Endodermal cell (in vitro differentiated cells): Measurements from ENCODE around the gene GPR161. TPM values are rescaled to one million over a fixed set of nuclear protein-coding genes. Genes with fewer than 3 reads are reported as not detected.
"Not testable (repeated sequence)": the region's sequence is repeated elsewhere in the genome, so short reads cannot be mapped to it uniquely, and the experiment has no call there.

Experiments
- DNase-seq: peaks from one replicate; pipeline ENCODE4 v3.0.0-alpha.2; 2017
- H3K27ac ChIP-seq: 2 replicates; pipeline ENCODE4 v1.5.1; 2013; ENCODE audit warnings: mild to moderate bottlenecking, low read depth, low read length, moderate library complexity
- H3K27me3 ChIP-seq: 2 replicates; pipeline ENCODE4 v1.6.1; 2013; ENCODE audit warnings: mild to moderate bottlenecking, low read length, moderate library complexity; ENCODE audit not compliant: insufficient read depth, control insufficient read depth, poor library complexity, severe bottlenecking
- H3K36me3 ChIP-seq: 2 replicates; pipeline ENCODE4 v1.7.0; 2013; ENCODE audit warnings: mild to moderate bottlenecking, low read length, moderate library complexity; ENCODE audit not compliant: control insufficient read depth, insufficient read depth
- H3K4me1 ChIP-seq: one replicate; pipeline ENCODE4 v1.7.0; 2013; ENCODE audit warnings: low read length; ENCODE audit not compliant: control insufficient read depth, insufficient read depth
- H3K4me3 ChIP-seq: 2 replicates; pipeline ENCODE4 v1.5.1; 2013; ENCODE audit warnings: mild to moderate bottlenecking, low read length, moderate library complexity
- H3K9ac ChIP-seq: 2 replicates; pipeline ENCODE4 v1.6.1; 2013; ENCODE audit warnings: mild to moderate bottlenecking, low read length, moderate library complexity; ENCODE audit not compliant: poor library complexity, severe bottlenecking; ENCODE audit errors: extremely low read depth
- H3K9me3 ChIP-seq: 2 replicates; pipeline ENCODE4 v1.6.1; 2013; ENCODE audit warnings: mild to moderate bottlenecking, low read length, moderate library complexity; ENCODE audit not compliant: control insufficient read depth
- H3K27ac Mint-ChIP-seq: 2 replicates; pipeline ENCODE4 v1.8.0; 2020; ENCODE audit warnings: mixed read lengths
- H3K27me3 Mint-ChIP-seq: 2 replicates; pipeline ENCODE4 v1.8.0; 2021; ENCODE audit warnings: mild to moderate bottlenecking, mixed read lengths; ENCODE audit not compliant: insufficient read depth
- H3K36me3 Mint-ChIP-seq: 2 replicates; pipeline ENCODE4 v1.8.0; 2020; ENCODE audit warnings: low read depth, mixed read lengths
- H3K4me1 Mint-ChIP-seq: 2 replicates; pipeline ENCODE4 v1.8.0; 2020; ENCODE audit warnings: mixed read lengths
- H3K4me3 Mint-ChIP-seq: 2 replicates; pipeline ENCODE4 v1.8.0; 2020; ENCODE audit warnings: mild to moderate bottlenecking, moderate library complexity, mixed read lengths
- H3K9me3 Mint-ChIP-seq: 2 replicates; pipeline ENCODE4 v1.8.0; 2020; ENCODE audit warnings: mild to moderate bottlenecking, mixed read lengths
- CTCF ChIP-seq: fragments of 200-600 bp; sonication (generic); conservative IDR thresholded peaks from 2 replicates; pipeline ENCODE4 v1.5.0; 2021; ENCODE audit warnings: antibody characterized with exemption, mild to moderate bottlenecking
- WGBS, 2 experiments: methylation state at CpG; one replicate each; pipeline versions ENCODE4 v1.1.5 to v1.1.7; 2013; ENCODE audit warnings: missing lambda C conversion rate in 2 of 2, mixed read lengths in 1 of 2; ENCODE audit not compliant: insufficient coverage in 1 of 2, insufficient read length in 1 of 2; 5-methylcytosine and 5-hydroxymethylcytosine counted together
- long read RNA-seq, 4 experiments: library from polyadenylated mRNA in 2 of 4; library from RNA in 1 of 4; library from capped mRNA in 1 of 4; stranded (forward) in 3 of 4; unstranded in 1 of 4; transcript quantifications; one replicate each; pipeline ENCODE4 v2.0.0, GENCODE V29; 2020 to 2021; ENCODE audit warnings: inconsistent platforms in 1 of 4
- polyA plus RNA-seq, 2 experiments: library from polyadenylated mRNA; stranded (reverse); fragments of 50-300 nt; gene quantifications; one replicate each; pipeline ENCODE4 v1.2.3, GENCODE V29; 2013
- total RNA-seq, 2 donors: library from RNA; stranded (reverse); fragmentation: NEBNext Ultra II Directional in 1 of 2; extraction: Animal tissue kit (Norgen Biotek cat#: 25700) in 1 of 2; gene quantifications; 2 replicates in 1 of 2; 3 replicates in 1 of 2; pipeline ENCODE4 v1.2.1, GENCODE V29; 2021

Gene GPR161, protein sequence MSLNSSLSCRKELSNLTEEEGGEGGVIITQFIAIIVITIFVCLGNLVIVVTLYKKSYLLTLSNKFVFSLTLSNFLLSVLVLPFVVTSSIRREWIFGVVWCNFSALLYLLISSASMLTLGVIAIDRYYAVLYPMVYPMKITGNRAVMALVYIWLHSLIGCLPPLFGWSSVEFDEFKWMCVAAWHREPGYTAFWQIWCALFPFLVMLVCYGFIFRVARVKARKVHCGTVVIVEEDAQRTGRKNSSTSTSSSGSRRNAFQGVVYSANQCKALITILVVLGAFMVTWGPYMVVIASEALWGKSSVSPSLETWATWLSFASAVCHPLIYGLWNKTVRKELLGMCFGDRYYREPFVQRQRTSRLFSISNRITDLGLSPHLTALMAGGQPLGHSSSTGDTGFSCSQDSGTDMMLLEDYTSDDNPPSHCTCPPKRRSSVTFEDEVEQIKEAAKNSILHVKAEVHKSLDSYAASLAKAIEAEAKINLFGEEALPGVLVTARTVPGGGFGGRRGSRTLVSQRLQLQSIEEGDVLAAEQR
- total RNA-seq = 10 to 100 TPM; 24.0 to 26.6 TPM
- polyA plus RNA-seq (2013, experiment 1 of 2) = 28.9 TPM
- 26.6 TPM for polyA plus RNA-seq (2013, experiment 2 of 2)
- long read RNA-seq, experiment 1, partial matches to known transcripts = 4 of 10 reads
- long read RNA-seq, experiment 1, other reads (novel, unspliced or antisense) = 6 of 10 reads
- long read RNA-seq, experiment 2, partial matches to known transcripts = 4 of 67 reads
- long read RNA-seq, experiment 2, other reads (novel, unspliced or antisense) = 62 of 67 reads
- long read RNA-seq, experiment 3, full-length matches to known transcripts = 8 of 34 reads
- long read RNA-seq, experiment 3, partial matches to known transcripts = 6 of 34 reads
- long read RNA-seq, experiment 3, other reads (novel, unspliced or antisense) = 20 of 34 reads
- long read RNA-seq, experiment 4, full-length matches to known transcripts = 3 of 6 reads
- long read RNA-seq, experiment 4, partial matches to known transcripts = 2 of 6 reads
- long read RNA-seq, experiment 4, other reads (novel, unspliced or antisense) = 1 of 6 reads

DNA sequence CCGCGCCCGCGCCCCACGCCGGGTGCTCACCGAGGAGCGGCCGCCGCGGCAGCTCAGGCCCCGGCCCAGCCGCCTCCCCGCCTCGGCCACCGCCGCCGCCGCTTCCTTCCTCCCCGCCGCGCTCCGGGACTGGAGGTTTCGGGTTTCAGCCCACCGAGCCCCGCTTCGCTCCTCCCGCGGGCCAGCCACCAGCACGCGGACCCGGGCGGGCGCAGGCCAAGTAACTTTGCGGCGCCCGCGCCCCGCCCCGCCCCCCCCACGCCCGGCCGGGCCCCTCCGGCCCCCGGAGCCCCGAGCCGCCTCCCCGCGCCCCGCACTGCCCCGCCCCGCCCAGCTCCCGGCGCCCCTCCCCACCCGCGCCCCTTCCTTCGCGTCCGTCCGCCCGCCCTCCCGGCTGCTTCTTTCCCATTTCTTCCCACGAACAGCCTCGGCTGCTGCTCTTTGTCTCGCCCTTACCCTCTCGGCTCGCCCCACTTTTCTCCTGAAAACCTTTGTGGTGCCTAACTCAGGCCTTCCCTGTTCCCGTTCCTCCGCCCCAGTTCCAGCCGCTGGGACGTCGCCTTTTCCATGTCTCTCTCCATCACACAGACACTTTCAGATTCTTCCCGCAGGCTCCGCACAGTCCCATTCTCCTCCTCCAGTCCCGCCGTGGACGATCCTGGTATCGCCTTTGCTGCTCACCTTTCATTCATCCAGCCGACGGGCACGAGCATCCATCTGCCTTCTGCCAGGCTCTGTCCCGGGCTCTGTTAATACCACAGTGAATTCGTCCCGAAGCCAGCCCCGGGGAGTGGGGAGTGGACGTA, at the start of gene GPR161:
Gene GPR161 (minus strand): TSS at position 222 of the 806 bp plus-strand sequence. CDS start 32,080 bp downstream, outside the sequence.
- peaks cover 22% of the 10 kb centered on the region for H3K27me3 Mint-ChIP-seq
- no peaks in the 10 kb centered on the region for H3K4me1 ChIP-seq
- H3K36me3 Mint-ChIP-seq = peaks cover 12% of the 10 kb centered on the region
- H3K27me3 ChIP-seq = no peaks in the 10 kb centered on the region
- H3K27ac Mint-ChIP-seq = peak within 1 kb of the TSS; percentile 88
- peaks cover 30% of the 10 kb centered on the region for H3K4me1 Mint-ChIP-seq
- H3K4me3 Mint-ChIP-seq = peak within 1 kb of the TSS; percentile 86
- WGBS, 2 experiments = 0% methylated on average over 17 to 85 of the region's 86 CpGs
- peak within 1 kb of the TSS; percentile 96 for H3K27ac ChIP-seq
- no peak for TF ChIP-seq CTCF
- peak; percentile 91 for DNase-seq
- peaks cover 16% of the 10 kb centered on the region for H3K36me3 ChIP-seq
- peak within 1 kb of the TSS; percentile 87 for H3K4me3 ChIP-seq
- H3K9me3 ChIP-seq = no peaks in the 10 kb centered on the region
- H3K9me3 Mint-ChIP-seq = no peaks in the 10 kb centered on the region
- H3K9ac ChIP-seq = peak within 1 kb of the TSS; percentile 54

DNA sequence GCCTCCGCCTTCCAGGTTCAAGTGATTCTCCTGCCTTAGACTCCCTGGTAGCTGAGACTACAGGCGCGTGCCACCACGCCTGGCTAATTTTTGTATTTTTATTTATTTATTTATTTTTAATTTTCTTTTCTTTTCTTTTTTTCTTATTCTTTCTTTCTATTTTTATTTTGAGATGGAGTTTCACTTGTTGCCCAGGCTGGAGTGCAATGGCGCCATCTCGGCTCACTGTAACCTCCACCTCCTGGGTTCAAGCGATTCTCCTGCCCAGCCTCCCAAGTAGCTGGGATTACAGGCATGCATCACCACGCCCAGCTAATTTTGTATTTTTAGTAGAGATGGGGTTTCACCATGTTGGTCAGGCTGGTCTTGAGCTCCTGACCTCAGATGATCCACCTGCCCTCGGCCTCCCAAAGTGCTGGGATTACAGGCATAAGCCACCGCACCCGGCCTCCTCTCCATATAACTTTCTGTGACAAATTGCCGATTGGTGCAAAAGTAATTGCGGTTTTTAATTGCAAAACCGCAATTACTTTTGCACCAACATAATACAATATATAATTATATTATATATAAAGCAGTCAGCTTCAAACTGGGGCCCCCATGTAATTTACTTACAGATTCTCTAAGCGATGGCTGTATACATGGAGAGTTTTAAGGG, 44.5 kb upstream of the GPR161 start:
- peaks cover 11% of the 10 kb centered on the region for H3K36me3 Mint-ChIP-seq
- H3K4me1 ChIP-seq, H3K36me3 ChIP-seq, H3K4me1 Mint-ChIP-seq, H3K9me3 Mint-ChIP-seq, H3K4me3 Mint-ChIP-seq, H3K4me3 ChIP-seq, H3K9ac ChIP-seq, H3K27me3 Mint-ChIP-seq, DNase-seq, H3K27ac Mint-ChIP-seq, H3K27ac ChIP-seq, H3K27me3 ChIP-seq, H3K9me3 ChIP-seq: not testable (repeated sequence)
- WGBS, 2 experiments = 97 to 100% methylated on average over 1 to 11 of the region's 15 CpGs

DNA sequence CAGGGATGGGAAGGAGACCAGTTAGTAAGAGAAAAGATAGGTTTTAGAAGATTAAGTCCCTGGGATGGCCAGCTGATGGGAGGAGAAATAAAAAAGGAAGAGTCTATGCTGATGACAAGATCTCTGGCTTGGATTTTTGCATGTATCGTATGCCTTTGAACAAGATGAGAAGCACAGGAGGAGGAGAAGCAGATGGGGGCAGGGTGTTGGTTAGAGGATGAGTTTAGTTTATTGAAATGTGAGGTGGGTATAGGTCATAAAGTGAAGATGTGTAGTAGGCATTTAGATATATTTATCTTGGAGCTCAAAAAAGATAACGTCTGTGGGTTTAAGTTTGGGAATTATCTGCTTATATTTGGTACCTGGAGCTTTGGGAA, 43.4 kb upstream of the GPR161 start:
- no peak for TF ChIP-seq CTCF
- WGBS, 2 experiments = 71 to 76% methylated on average over 2 of the region's 2 CpGs
- peaks cover 9% of the 10 kb centered on the region for H3K4me1 Mint-ChIP-seq
- Histone ChIP-seq H3K4me3 (peak overlapping the region; percentile 98), H3K9ac (peak overlapping the region; percentile 66), H3K27ac (no peak overlapping the region), H3K9me3 (no peaks in the 10 kb centered on the region), H3K36me3 (peaks cover 6% of the 10 kb centered on the region), H3K27me3 (no peaks in the 10 kb centered on the region), H3K4me1 (peaks cover 3% of the 10 kb centered on the region)
- no peak overlapping the region for H3K27ac Mint-ChIP-seq
- H3K9me3 Mint-ChIP-seq = no peaks in the 10 kb centered on the region
- peaks cover 5% of the 10 kb centered on the region for H3K36me3 Mint-ChIP-seq
- no peaks in the 10 kb centered on the region for H3K27me3 Mint-ChIP-seq
- H3K4me3 Mint-ChIP-seq = no peak overlapping the region
- no peak for DNase-seq
